NB4 (cell line): ENCODE results near the gene RPL37A.

Experiments
- POLR2A ChIP-seq: IDR thresholded peaks from 2 replicates; pipeline ENCODE4 v1.6.1; 2011; ENCODE audit warnings: mild to moderate bottlenecking; ENCODE audit not compliant: insufficient read length; ENCODE audit errors: extremely low read depth
- TF ChIP-seq, protein P1 (sequence below): IDR thresholded peaks from one replicate; pipeline ENCODE4 v1.5.1; 2012; ENCODE audit warnings: low read depth, low read length
- TF ChIP-seq, protein P2 (sequence below): IDR thresholded peaks from 2 replicates; pipeline ENCODE4 v1.6.1; 2011; ENCODE audit warnings: low read depth, low read length

DNA sequence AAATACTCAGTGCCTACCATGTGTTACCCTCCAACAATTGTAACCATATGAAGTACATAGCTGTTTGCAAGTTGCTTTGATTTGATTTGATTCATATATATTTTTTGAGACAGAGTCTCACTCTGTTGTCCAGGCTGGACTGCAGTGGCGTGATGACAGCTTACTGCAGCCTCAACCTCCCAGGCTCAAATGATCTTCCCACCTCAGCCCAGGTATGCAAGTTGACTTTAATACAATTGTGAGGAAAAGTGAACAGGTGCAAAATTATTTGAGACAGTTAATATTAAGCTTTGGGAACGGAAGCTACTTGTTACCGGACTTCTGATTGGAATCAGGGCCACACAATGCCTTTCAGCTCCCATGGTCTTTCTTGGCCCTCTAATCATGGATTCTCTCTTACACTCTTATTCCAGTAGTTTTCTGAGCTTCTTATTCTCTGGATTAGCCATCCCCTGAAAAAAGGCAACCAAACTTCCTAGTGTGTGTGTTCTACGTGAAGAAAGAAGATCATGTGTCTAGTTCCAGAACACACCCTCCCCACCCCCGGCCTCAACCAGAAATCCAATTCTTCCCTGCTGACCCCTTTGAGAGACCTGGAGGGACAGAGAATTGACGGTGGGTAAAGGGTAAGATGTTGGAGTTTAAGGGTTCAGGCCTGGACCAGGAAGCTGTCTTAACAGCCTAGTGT is 1.1 kb upstream of the RPL37A start:
- no peak for TF ChIP-seq POLR2A
- TF ChIP-seq, protein P1, sequence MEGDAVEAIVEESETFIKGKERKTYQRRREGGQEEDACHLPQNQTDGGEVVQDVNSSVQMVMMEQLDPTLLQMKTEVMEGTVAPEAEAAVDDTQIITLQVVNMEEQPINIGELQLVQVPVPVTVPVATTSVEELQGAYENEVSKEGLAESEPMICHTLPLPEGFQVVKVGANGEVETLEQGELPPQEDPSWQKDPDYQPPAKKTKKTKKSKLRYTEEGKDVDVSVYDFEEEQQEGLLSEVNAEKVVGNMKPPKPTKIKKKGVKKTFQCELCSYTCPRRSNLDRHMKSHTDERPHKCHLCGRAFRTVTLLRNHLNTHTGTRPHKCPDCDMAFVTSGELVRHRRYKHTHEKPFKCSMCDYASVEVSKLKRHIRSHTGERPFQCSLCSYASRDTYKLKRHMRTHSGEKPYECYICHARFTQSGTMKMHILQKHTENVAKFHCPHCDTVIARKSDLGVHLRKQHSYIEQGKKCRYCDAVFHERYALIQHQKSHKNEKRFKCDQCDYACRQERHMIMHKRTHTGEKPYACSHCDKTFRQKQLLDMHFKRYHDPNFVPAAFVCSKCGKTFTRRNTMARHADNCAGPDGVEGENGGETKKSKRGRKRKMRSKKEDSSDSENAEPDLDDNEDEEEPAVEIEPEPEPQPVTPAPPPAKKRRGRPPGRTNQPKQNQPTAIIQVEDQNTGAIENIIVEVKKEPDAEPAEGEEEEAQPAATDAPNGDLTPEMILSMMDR, result no peak
- TF ChIP-seq, protein P2, sequence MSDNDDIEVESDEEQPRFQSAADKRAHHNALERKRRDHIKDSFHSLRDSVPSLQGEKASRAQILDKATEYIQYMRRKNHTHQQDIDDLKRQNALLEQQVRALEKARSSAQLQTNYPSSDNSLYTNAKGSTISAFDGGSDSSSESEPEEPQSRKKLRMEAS, result no peak
